Measurements from ENCODE around the gene DOK4. TPM values are rescaled to one million over a fixed set of nuclear protein-coding genes. Genes with fewer than 3 reads are reported as not detected.

The DOK4 gene
- total RNA-seq, 1 donor = 40.2 TPM

DNA sequence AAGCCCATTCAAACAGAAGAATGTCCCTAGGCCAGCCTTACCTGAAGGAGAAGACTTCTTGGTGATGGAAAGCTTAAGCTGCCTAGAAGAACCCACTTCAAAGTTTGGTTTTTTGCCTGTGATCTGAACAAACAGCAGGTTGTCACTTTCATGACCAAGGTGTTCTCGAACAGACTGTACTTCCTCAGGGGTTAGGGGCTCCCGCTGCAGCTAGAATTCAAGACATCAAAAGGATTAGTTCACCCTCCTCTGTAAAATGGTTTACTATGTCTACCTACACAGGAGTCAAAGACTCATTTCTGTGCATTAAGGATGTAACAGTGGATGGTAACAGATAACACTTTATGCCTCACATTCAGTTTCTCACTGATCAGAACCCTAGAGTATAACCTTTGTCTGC, 52.3 kb downstream of the DOK4 start:
- TF ChIP-seq, protein P1, sequence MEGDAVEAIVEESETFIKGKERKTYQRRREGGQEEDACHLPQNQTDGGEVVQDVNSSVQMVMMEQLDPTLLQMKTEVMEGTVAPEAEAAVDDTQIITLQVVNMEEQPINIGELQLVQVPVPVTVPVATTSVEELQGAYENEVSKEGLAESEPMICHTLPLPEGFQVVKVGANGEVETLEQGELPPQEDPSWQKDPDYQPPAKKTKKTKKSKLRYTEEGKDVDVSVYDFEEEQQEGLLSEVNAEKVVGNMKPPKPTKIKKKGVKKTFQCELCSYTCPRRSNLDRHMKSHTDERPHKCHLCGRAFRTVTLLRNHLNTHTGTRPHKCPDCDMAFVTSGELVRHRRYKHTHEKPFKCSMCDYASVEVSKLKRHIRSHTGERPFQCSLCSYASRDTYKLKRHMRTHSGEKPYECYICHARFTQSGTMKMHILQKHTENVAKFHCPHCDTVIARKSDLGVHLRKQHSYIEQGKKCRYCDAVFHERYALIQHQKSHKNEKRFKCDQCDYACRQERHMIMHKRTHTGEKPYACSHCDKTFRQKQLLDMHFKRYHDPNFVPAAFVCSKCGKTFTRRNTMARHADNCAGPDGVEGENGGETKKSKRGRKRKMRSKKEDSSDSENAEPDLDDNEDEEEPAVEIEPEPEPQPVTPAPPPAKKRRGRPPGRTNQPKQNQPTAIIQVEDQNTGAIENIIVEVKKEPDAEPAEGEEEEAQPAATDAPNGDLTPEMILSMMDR (IDR thresholded peaks at IDR 0.05; ENCODE audit: insufficient read depth, low read depth, low read length) = no peak
- DNase-seq (ENCODE audit: low read depth) = no peak
- no peak overlapping the region for H3K4me3 ChIP-seq (ENCODE audit: low read depth, low read length)

DNA sequence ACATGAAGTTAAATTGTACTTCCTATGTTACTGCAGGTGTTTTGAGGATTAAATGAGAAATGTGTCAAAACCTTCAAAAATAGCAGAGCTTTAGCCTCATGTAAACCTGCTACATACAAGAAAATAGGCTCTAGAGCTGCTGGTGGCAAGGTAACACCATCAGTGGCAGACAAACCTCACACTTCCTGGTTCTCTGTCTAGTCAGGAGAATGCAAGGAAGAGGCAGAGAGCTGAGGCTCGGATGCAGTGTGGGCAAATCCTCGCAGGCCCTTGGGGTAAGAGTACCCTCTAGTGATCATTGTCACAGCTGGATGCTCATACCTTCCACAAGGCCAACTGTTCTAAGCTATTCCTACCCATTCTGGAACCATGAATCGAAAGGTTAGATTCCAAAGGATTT, 53.3 kb downstream of the DOK4 start:
- TF ChIP-seq, protein P1 (IDR thresholded peaks at IDR 0.05; ENCODE audit: insufficient read depth, low read depth, low read length) = no peak
- DNase-seq (ENCODE audit: low read depth) = no peak
- no peak overlapping the region for H3K4me3 ChIP-seq (ENCODE audit: low read depth, low read length)

DNA sequence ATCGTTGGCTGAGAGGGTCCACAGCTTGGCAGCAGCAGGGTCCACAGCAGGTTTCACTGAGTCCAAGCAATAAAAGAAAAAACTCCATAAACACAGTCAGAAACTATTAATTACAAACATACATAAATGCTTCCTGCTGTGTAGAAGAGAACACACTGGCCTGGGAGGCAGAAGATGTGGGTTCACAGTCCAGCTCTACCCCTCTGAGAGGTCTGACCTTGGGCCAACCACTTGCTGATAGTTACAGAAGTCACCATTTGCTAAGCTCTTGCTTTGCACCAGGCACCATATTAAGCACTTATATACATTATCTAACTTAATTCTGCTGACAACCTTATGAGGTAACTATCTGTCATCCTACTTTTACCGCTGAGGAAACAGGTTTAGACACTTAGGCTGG, 53.8 kb downstream of the DOK4 start:
- TF ChIP-seq, protein P1 (IDR thresholded peaks at IDR 0.05; ENCODE audit: insufficient read depth, low read depth, low read length) = no peak
- no peak overlapping the region for H3K4me3 ChIP-seq (ENCODE audit: low read depth, low read length)
- DNase-seq (ENCODE audit: low read depth) = no peak

DNA sequence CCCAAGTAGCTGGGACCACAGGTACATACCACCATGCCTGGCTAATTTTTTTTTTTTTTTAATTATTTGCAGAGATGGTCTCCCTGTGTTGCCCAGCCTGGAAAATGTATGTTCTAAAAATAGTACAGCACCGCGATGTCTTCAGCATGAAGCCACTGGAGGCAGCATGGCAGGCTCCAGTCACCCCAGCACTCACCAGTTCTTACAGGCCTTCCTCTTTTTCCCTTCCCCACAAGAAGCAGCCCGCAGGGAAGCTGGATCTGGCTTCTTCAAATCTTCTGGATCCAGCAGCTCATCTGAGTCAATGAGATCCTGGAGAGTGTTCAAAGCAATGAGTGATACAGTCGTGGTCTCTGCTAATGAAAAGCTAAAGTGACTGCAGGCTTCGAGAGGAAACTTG, 55.3 kb downstream of the DOK4 start:
- no peak for DNase-seq (ENCODE audit: low read depth)
- no peak overlapping the region for H3K4me3 ChIP-seq (ENCODE audit: low read depth, low read length)
- TF ChIP-seq, protein P1 (IDR thresholded peaks at IDR 0.05; ENCODE audit: insufficient read depth, low read depth, low read length) = no peak

DNA sequence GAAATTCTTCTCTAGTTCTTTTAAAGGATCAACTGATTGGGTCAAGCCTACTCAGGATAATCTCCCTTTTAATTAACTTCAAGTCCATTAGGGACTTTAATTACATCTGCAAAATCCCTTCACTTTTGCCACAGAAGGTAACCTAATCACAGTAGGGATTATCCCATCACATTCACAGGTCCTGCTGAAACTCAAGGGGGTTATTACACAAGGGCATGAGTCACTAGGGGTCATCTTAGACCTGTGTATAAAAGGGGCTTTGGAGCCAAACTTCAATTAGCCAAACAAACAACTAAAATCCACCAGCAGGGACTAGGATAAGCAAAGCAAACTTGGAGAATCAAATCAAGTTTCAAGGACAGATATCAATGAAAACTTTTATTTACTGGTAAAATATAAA, 58.5 kb downstream of the DOK4 start:
- TF ChIP-seq, protein P1 (IDR thresholded peaks at IDR 0.05; ENCODE audit: insufficient read depth, low read depth, low read length) = no peak
- DNase-seq (ENCODE audit: low read depth) = peak; percentile 11
- H3K4me3 ChIP-seq (ENCODE audit: low read depth, low read length) = no peak overlapping the region

DNA sequence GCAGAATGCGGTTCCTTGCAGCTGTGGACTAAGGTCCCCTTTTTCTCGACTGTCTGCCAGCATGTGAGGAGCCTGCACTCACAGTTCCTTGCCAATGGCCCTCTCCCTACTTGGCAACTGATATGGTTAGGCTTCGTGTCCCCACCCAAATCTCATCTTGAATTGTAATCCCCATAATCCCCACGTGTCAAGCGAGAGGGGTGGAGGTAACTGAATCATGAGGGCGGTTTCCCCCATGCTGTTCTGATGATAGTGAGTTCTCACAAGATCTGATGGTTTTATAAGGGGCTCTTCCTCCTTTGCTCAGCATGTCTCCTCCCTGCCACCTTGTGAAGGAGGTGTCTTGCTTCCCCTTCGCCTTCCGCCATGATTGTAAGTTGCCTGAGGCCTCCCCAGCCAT, 59.0 kb downstream of the DOK4 start:
- no peak for DNase-seq (ENCODE audit: low read depth)
- no peak overlapping the region for H3K4me3 ChIP-seq (ENCODE audit: low read depth, low read length)
- TF ChIP-seq, protein P1 (IDR thresholded peaks at IDR 0.05; ENCODE audit: insufficient read depth, low read depth, low read length) = no peak

DNA sequence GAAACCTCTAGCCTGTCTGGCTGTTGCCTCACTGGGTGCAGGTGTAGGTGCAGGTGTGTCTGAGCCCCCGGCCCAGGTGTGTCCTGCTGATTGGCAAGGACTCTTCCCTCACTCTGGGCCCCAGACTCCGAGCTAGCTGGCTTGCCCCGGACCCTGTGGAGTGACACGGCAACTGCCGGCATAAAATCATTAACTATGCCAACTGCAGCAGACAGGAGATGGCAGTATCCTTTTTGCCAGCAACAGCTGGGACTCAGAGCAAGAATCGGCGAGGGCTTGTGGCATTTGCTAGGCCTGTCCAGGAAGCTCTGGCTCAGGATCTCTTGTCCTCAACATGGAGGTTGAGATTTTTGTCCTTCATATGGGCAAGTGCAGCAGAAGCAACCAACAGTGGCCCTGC, 59.9 kb downstream of the DOK4 start:
- DNase-seq (ENCODE audit: low read depth) = no peak
- no peak overlapping the region for H3K4me3 ChIP-seq (ENCODE audit: low read depth, low read length)
- TF ChIP-seq, protein P1 (IDR thresholded peaks at IDR 0.05; ENCODE audit: insufficient read depth, low read depth, low read length) = no peak
